Measurements from ENCODE around the gene ATP5PO.

The ATP5PO gene

DNA sequence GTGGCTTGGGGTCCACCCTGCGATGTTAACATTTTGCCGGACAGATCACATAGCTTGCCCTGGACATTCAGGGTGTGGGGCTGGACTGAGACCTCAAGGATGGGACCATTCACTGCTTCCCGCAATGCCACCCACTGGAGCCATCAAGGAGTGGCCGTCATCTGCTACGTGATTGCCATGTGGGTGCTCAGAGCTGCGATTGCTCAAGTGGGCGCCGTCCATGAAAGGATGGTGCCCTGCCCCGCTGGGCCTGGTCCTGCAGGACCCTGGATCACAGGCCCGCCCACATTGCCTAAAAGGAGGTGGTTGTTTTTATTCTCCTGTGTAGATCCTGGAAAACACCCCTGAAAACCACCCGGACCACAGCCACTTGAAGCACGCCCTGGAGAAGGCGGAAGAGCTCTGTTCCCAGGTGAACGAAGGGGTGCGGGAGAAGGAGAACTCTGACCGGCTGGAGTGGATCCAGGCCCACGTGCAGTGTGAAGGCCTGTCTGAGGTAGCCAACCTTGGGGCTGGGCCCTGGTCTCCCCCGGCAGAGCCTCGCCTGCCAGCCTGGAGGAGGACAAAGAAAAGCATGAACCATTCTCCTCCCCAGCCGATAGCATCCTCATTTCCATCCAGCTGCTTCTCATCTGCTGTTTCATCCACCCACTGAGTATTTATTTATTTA lies 40.4 kb downstream of the ATP5PO start:
- Histone ChIP-seq H3K9me3 (ENCODE audit: insufficient read depth, low read length) (no peaks in the 10 kb centered on the region), H3K4me1 (ENCODE audit: low read length) (peaks cover 1% of the 10 kb centered on the region), H3K4me3 (ENCODE audit: low read length) (no peak overlapping the region), H3K9ac (ENCODE audit: low read length) (no peak overlapping the region), H3K4me2 (ENCODE audit: low read length) (no peak overlapping the region), H3K27me3 (ENCODE audit: low read depth, low read length) (no peaks in the 10 kb centered on the region), H3K27ac (ENCODE audit: low read length) (no peak overlapping the region), H3K36me3 (replicated peaks; ENCODE audit: low read depth, low read length) (no peaks in the 10 kb centered on the region), H4K20me1 (ENCODE audit: insufficient read depth, low read length) (no peaks in the 10 kb centered on the region), H3K79me2 (ENCODE audit: low read length) (no peaks in the 10 kb centered on the region), H2AFZ (ENCODE audit: low read depth, low read length) (no peak overlapping the region)
- TF ChIP-seq, protein P1, sequence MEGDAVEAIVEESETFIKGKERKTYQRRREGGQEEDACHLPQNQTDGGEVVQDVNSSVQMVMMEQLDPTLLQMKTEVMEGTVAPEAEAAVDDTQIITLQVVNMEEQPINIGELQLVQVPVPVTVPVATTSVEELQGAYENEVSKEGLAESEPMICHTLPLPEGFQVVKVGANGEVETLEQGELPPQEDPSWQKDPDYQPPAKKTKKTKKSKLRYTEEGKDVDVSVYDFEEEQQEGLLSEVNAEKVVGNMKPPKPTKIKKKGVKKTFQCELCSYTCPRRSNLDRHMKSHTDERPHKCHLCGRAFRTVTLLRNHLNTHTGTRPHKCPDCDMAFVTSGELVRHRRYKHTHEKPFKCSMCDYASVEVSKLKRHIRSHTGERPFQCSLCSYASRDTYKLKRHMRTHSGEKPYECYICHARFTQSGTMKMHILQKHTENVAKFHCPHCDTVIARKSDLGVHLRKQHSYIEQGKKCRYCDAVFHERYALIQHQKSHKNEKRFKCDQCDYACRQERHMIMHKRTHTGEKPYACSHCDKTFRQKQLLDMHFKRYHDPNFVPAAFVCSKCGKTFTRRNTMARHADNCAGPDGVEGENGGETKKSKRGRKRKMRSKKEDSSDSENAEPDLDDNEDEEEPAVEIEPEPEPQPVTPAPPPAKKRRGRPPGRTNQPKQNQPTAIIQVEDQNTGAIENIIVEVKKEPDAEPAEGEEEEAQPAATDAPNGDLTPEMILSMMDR (IDR thresholded peaks at IDR 0.05; ENCODE audit: low read depth, low read length), result no peak
- no peak for TF ChIP-seq EZH2phosphoT487 (IDR thresholded peaks at IDR 0.05; ENCODE audit: low read depth)

DNA sequence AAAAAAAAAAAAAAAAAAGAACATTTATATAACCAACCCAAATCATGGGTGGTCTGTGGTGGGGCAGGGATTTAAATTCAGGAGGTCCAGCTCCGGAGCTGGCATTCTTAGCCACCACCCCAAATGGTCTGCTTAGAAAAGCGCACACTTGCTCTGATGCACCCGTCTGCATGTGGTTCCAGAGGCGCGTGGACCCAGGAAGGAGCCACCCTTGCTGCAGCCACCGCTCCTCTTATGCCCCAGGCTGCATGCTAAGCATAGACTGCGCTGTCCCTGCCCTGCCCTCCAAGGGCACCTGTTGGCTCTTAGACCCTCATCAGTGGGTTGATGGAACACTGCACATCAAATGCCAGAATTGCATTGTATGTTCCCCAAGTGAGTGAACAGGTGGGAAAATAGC lies 41.4 kb downstream of the ATP5PO start:
- no peak overlapping the region for H3K4me3 ChIP-seq (ENCODE audit: low read length)
- H3K27ac ChIP-seq (ENCODE audit: low read length), result no peak overlapping the region
- H3K27me3 ChIP-seq (ENCODE audit: low read depth, low read length), result no peaks in the 10 kb centered on the region
- H3K4me1 ChIP-seq (ENCODE audit: low read length), result peaks cover 5% of the 10 kb centered on the region
- H4K20me1 ChIP-seq (ENCODE audit: insufficient read depth, low read length), result no peaks in the 10 kb centered on the region
- no peak overlapping the region for H3K4me2 ChIP-seq (ENCODE audit: low read length)
- no peaks in the 10 kb centered on the region for H3K36me3 ChIP-seq (replicated peaks; ENCODE audit: low read depth, low read length)
- no peaks in the 10 kb centered on the region for H3K9me3 ChIP-seq (ENCODE audit: insufficient read depth, low read length)
- TF ChIP-seq EZH2phosphoT487 (IDR thresholded peaks at IDR 0.05; ENCODE audit: low read depth), result no peak
- TF ChIP-seq, protein P1 (IDR thresholded peaks at IDR 0.05; ENCODE audit: low read depth, low read length), result no peak
- H3K9ac ChIP-seq (ENCODE audit: low read length), result no peak overlapping the region
- H2AFZ ChIP-seq (ENCODE audit: low read depth, low read length), result no peak overlapping the region
- H3K79me2 ChIP-seq (ENCODE audit: low read length), result no peaks in the 10 kb centered on the region

DNA sequence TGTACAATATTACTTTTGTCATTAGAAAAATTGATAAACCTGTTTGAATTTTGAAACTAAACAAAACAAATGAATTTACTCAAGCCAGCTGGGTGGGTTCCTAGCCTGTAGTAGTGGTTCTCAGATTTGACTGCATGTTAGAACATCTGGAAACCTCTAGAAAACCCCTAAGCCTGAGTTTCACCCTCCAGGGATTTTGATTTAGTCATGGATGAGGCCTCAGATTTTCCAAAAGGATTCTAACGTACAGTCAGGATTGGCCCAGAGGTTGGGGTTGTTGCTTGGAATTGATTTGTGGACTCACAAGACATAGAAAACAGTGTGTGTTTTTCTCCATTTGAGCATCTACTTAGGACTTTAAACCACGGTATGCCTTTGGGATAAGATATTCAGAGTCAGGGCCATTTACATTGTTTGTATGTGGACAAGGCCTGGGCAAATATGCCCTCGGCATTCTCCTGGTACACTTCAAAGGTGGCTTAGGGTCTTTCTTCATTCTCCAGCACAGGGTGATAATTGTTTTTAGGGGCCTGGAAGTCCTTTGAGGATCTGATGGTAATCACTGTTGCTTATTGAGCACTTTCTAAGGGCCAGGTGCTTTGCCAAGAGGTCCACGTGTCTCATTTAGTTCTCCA lies 42.6 kb downstream of the ATP5PO start:
- TF ChIP-seq, protein P1 (IDR thresholded peaks at IDR 0.05; ENCODE audit: low read depth, low read length), result no peak
- no peak for TF ChIP-seq EZH2phosphoT487 (IDR thresholded peaks at IDR 0.05; ENCODE audit: low read depth)
- Histone ChIP-seq H4K20me1 (ENCODE audit: insufficient read depth, low read length) (no peaks in the 10 kb centered on the region), H3K9ac (ENCODE audit: low read length) (no peak overlapping the region), H3K36me3 (replicated peaks; ENCODE audit: low read depth, low read length) (no peaks in the 10 kb centered on the region), H3K9me3 (ENCODE audit: insufficient read depth, low read length) (no peaks in the 10 kb centered on the region), H3K4me1 (ENCODE audit: low read length) (peaks cover 5% of the 10 kb centered on the region), H3K4me2 (ENCODE audit: low read length) (no peak overlapping the region), H3K79me2 (ENCODE audit: low read length) (no peaks in the 10 kb centered on the region), H3K27me3 (ENCODE audit: low read depth, low read length) (no peaks in the 10 kb centered on the region), H2AFZ (ENCODE audit: low read depth, low read length) (no peak overlapping the region), H3K4me3 (ENCODE audit: low read length) (no peak overlapping the region), H3K27ac (ENCODE audit: low read length) (no peak overlapping the region)

DNA sequence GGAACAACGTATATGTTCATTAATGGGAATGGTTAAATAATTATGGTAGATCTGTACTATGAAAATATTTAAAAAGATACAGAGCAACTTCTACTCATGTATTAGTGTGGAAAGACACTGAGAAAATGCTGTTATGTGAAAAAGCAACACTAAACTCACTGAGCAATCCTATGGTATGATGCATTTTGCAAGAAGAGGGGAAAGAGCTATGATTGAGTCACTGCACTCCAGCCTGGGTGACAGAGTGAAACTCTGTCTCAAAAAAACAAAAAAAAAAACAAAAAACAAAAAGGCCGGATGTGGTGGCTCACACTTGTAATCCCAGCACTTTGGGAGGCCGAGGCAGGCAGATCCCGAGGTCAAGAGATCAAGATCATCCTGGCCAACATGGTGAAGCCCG lies 44.4 kb downstream of the ATP5PO start:
- Histone ChIP-seq H3K9ac (ENCODE audit: low read length) (no peak overlapping the region), H4K20me1 (ENCODE audit: insufficient read depth, low read length) (no peaks in the 10 kb centered on the region), H3K79me2 (ENCODE audit: low read length) (no peaks in the 10 kb centered on the region), H3K4me3 (ENCODE audit: low read length) (no peak overlapping the region), H3K9me3 (ENCODE audit: insufficient read depth, low read length) (no peaks in the 10 kb centered on the region), H2AFZ (ENCODE audit: low read depth, low read length) (no peak overlapping the region), H3K4me2 (ENCODE audit: low read length) (no peak overlapping the region), H3K27ac (ENCODE audit: low read length) (no peak overlapping the region), H3K27me3 (ENCODE audit: low read depth, low read length) (no peaks in the 10 kb centered on the region), H3K4me1 (ENCODE audit: low read length) (peaks cover 5% of the 10 kb centered on the region), H3K36me3 (replicated peaks; ENCODE audit: low read depth, low read length) (no peaks in the 10 kb centered on the region)
- TF ChIP-seq EZH2phosphoT487 (IDR thresholded peaks at IDR 0.05; ENCODE audit: low read depth), result no peak
- TF ChIP-seq, protein P1 (IDR thresholded peaks at IDR 0.05; ENCODE audit: low read depth, low read length), result no peak
